GM23338 (cell line): Measurements from ENCODE around the gene CMIP. TPM values are rescaled to one million over a fixed set of nuclear protein-coding genes. Genes with fewer than 3 reads are reported as not detected.

ENCODE experiments used
- ATAC-seq: fragments of 200-7000 bp; cut with Tn5 transposase; 3 replicates; pipeline ENCODE4 v1.9.1; 2020
- DNase-seq: peaks from one replicate; pipeline ENCODE4 v3.0.0-alpha.2; 2015; ENCODE audit warnings: low spot score
- H2AFZ ChIP-seq: fragments of 200-600 bp; sonication (generic); 2 replicates; pipeline ENCODE4 v1.8.0; 2016; ENCODE audit warnings: antibody characterized with exemption, mild to moderate bottlenecking, moderate library complexity
- H3F3A ChIP-seq: fragments of 200-600 bp; sonication (generic); replicated peaks from 2 replicates; pipeline ENCODE4 v1.8.0; 2017; ENCODE audit warnings: antibody characterized with exemption, mixed run types, low read depth
- H3K27ac ChIP-seq: fragments of 200-600 bp; sonication (generic); 2 replicates; pipeline ENCODE4 v1.6.1; 2016; ENCODE audit warnings: low read depth
- H3K27me3 ChIP-seq: fragments of 200-600 bp; sonication (generic); 2 replicates; pipeline ENCODE4 v1.8.0; 2016; ENCODE audit warnings: mild to moderate bottlenecking, mixed run types, moderate library complexity; ENCODE audit not compliant: insufficient read depth
- H3K36me3 ChIP-seq: fragments of 200-600 bp; sonication (generic); 2 replicates; pipeline ENCODE4 v1.8.0; 2016; ENCODE audit warnings: mild to moderate bottlenecking; ENCODE audit not compliant: insufficient read depth
- H3K4me1 ChIP-seq: fragments of 200-600 bp; sonication (generic); 2 replicates; pipeline ENCODE4 v1.8.0; 2016; ENCODE audit warnings: mild to moderate bottlenecking, moderate library complexity; ENCODE audit not compliant: insufficient read depth
- H3K4me2 ChIP-seq: fragments of 200-600 bp; sonication (generic); 2 replicates; pipeline ENCODE4 v1.7.1; 2017; ENCODE audit warnings: mixed run types
- H3K4me3 ChIP-seq: fragments of 200-600 bp; sonication (generic); 2 replicates; pipeline ENCODE4 v1.6.1; 2016; ENCODE audit warnings: mixed run types
- H3K79me2 ChIP-seq: fragments of 200-600 bp; sonication (generic); replicated peaks from 2 replicates; pipeline ENCODE4 v1.8.0; 2017; ENCODE audit warnings: mild to moderate bottlenecking; ENCODE audit not compliant: insufficient read depth
- H3K9me2 ChIP-seq: fragments of 200-600 bp; sonication (generic); 2 replicates; pipeline ENCODE4 v1.8.0; 2017; ENCODE audit not compliant: insufficient read depth
- H4K20me1 ChIP-seq: fragments of 200-600 bp; sonication (generic); replicated peaks from 2 replicates; pipeline ENCODE4 v1.8.0; 2017; ENCODE audit warnings: mild to moderate bottlenecking; ENCODE audit not compliant: insufficient read depth
- H3K27ac Mint-ChIP-seq: 2 replicates; pipeline ENCODE4 v1.8.0; 2020; ENCODE audit warnings: inconsistent platforms, mild to moderate bottlenecking, moderate library complexity, mixed read lengths
- H3K27me3 Mint-ChIP-seq: 3 replicates; pipeline ENCODE4 v1.8.0; 2022; ENCODE audit warnings: low read depth, mild to moderate bottlenecking, moderate library complexity, mixed read lengths, inconsistent platforms; ENCODE audit not compliant: insufficient read depth, poor library complexity
- H3K36me3 Mint-ChIP-seq: 3 replicates; pipeline ENCODE4 v1.8.0; 2021; ENCODE audit warnings: low read depth, mild to moderate bottlenecking, inconsistent platforms, moderate library complexity, mixed read lengths
- H3K4me1 Mint-ChIP-seq: 3 replicates; pipeline ENCODE4 v1.8.0; 2020; ENCODE audit warnings: mild to moderate bottlenecking, inconsistent platforms, mixed read lengths
- H3K4me3 Mint-ChIP-seq: 3 replicates; pipeline ENCODE4 v1.8.0; 2021; ENCODE audit warnings: moderate library complexity, mild to moderate bottlenecking, inconsistent platforms, mixed read lengths
- H3K9me3 Mint-ChIP-seq: 3 replicates; pipeline ENCODE4 v1.8.0; 2020; ENCODE audit warnings: moderate library complexity, mild to moderate bottlenecking, inconsistent platforms, mixed read lengths
- CREB1 ChIP-seq: fragments of 250-450 bp; sonication (Bioruptor Pico); IDR thresholded peaks from 2 replicates; pipeline ENCODE4 v1.5.0; 2020; ENCODE audit warnings: low read depth, mild to moderate bottlenecking, moderate library complexity
- EZH2 ChIP-seq: fragments of 200-600 bp; sonication (generic); IDR thresholded peaks from one replicate; pipeline ENCODE4 v1.8.0; 2017; ENCODE audit warnings: antibody characterized with exemption, mild to moderate bottlenecking, low read depth; ENCODE audit not compliant: unreplicated experiment
- EZH2phosphoT487 ChIP-seq: fragments of 200-600 bp; sonication (generic); IDR thresholded peaks from one replicate; pipeline ENCODE4 v1.8.1; 2018; ENCODE audit warnings: antibody characterized with exemption; ENCODE audit not compliant: unreplicated experiment
- JUNB ChIP-seq: IDR thresholded peaks from one replicate; pipeline ENCODE4 v1.6.1; 2016; ENCODE audit warnings: antibody characterized with exemption; ENCODE audit not compliant: unreplicated experiment
- NANOG ChIP-seq: IDR thresholded peaks from 2 replicates; pipeline ENCODE4 v1.6.1; 2016; ENCODE audit warnings: antibody characterized with exemption, borderline replicate concordance
- ZNF331 ChIP-seq: fragments of 250-450 bp; sonication (Bioruptor Pico); IDR thresholded peaks from 2 replicates; pipeline ENCODE4 v1.5.0; 2020; ENCODE audit warnings: low read depth, mild to moderate bottlenecking, moderate library complexity
- polyA plus RNA-seq: library from polyadenylated mRNA; unstranded; fragments of >200 nt; fragmentation: Nextera tagmentation; extraction: Ambion mirVana; gene quantifications from 2 replicates; pipeline ENCODE4 v1.2.1, GENCODE V29; 2016
- total RNA-seq: library from RNA; depleted of rRNA; stranded (reverse); fragments of >200 nt; shearing (Covaris generic); gene quantifications from 2 replicates; pipeline ENCODE4 v1.2.3, GENCODE V29; 2014
- TF ChIP-seq, protein P1 (sequence below): IDR thresholded peaks from one replicate; pipeline ENCODE4 v1.6.1; 2018; ENCODE audit warnings: antibody characterized with exemption; ENCODE audit not compliant: unreplicated experiment
- TF ChIP-seq, protein P2 (sequence below), 2 experiments: fragments of 200-600 bp in 1 of 2; sonication (generic) in 1 of 2; conservative IDR thresholded peaks; 2 replicates each; pipeline versions ENCODE4 v1.5.1 to v1.6.1; 2016 to 2017; ENCODE audit warnings: antibody characterized with exemption in 2 of 2, low read depth in 2 of 2, mild to moderate bottlenecking in 2 of 2, moderate library complexity in 1 of 2
- TF ChIP-seq, protein P3 (sequence below): IDR thresholded peaks from 2 replicates; pipeline ENCODE4 v1.6.1; 2016; ENCODE audit warnings: antibody characterized with exemption
- TF ChIP-seq, protein P4 (sequence below): fragments of 250-450 bp; sonication (Bioruptor Pico); IDR thresholded peaks from 2 replicates; pipeline ENCODE4 v1.5.0; 2020; ENCODE audit warnings: mild to moderate bottlenecking, moderate library complexity

The CMIP gene
- total and polyA plus RNA-seq, 2 experiments from 2014 or later = 9.5 to 62.3 TPM

DNA sequence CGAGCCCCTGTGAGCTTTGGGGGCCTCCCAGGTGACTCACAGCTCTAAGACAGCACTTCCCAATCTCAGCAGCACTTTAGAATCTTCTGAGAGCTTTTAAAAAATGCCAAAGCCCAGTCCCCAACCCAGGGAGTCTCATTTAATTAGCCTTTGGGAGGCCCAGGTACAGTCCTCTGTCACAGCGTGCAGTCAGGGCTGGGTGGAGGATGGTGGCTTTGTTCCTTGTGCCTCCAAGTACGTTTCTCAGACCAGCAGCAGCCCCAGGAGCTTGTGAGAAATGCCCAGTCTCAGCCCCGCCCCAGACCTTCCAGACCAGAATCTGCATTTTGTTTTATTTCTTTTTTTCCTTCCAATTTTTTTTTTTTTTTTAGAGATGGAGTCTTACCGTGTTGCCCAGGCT, 27.4 kb upstream of the CMIP start:
- Histone ChIP-seq H3K27me3 (no peaks in the 10 kb centered on the region), H3K79me2 (no peaks in the 10 kb centered on the region), H2AFZ (peak overlapping the region; percentile 72), H3K4me3 (no peak overlapping the region), H3K36me3 (no peaks in the 10 kb centered on the region), H3K4me1 (peaks cover 18% of the 10 kb centered on the region), H3F3A (no peaks in the 10 kb centered on the region), H3K9me2 (no peaks in the 10 kb centered on the region), H3K27ac (no peak overlapping the region), H3K4me2 (no peak overlapping the region), H4K20me1 (no peaks in the 10 kb centered on the region)
- Mint-ChIP-seq H3K36me3 (no peaks in the 10 kb centered on the region), H3K27ac (no peak overlapping the region), H3K4me3 (no peak overlapping the region), H3K4me1 (peaks cover 23% of the 10 kb centered on the region), H3K9me3 (peaks cover 8% of the 10 kb centered on the region), H3K27me3 (peaks cover 7% of the 10 kb centered on the region)
- DNase-seq (no peak), ATAC-seq (no peak)
- TF ChIP-seq CREB1 (CRISPR knock-in tag) (no peak), EZH2phosphoT487 (no peak)

DNA sequence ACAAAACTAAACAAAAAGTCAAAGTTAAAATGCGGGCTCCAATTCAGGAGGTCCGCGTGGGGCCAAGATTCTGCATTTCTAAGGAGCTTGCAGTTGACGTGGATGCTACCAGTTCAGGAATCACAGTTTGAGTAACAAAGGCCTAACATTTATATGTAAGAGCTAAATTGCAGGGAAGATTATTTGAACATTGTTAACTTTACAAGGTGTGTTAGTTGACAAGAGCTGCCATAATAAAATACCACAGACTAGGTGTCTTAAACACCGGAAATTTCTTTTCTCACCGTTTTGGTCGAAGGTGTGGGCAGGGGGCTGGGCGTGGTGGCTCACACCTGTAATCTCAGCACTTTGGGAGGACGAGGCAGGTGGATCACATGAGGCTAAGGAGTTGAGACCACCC, 24.8 kb upstream of the CMIP start:
- DNase-seq (no peak), ATAC-seq (no peak)
- no peak overlapping the region for H3K4me3 ChIP-seq
- H3K27me3 ChIP-seq = no peaks in the 10 kb centered on the region
- H3K4me1 ChIP-seq = peaks cover 12% of the 10 kb centered on the region; the same call in 1 of the 2 replicates
- H3K27ac ChIP-seq = no peak overlapping the region
- H3K36me3 ChIP-seq = no peaks in the 10 kb centered on the region
- Mint-ChIP-seq H3K27ac (no peak overlapping the region), H3K4me3 (no peak overlapping the region), H3K4me1 (peaks cover 13% of the 10 kb centered on the region), H3K27me3 (peaks cover 9% of the 10 kb centered on the region), H3K9me3 (peaks cover 8% of the 10 kb centered on the region), H3K36me3 (no peaks in the 10 kb centered on the region)
- no peaks in the 10 kb centered on the region for H3F3A ChIP-seq
- no peaks in the 10 kb centered on the region for H3K79me2 ChIP-seq
- H2AFZ ChIP-seq = no peak overlapping the region
- H3K9me2 ChIP-seq = no peaks in the 10 kb centered on the region
- no peak overlapping the region for H3K4me2 ChIP-seq
- no peaks in the 10 kb centered on the region for H4K20me1 ChIP-seq
- TF ChIP-seq, protein P1, sequence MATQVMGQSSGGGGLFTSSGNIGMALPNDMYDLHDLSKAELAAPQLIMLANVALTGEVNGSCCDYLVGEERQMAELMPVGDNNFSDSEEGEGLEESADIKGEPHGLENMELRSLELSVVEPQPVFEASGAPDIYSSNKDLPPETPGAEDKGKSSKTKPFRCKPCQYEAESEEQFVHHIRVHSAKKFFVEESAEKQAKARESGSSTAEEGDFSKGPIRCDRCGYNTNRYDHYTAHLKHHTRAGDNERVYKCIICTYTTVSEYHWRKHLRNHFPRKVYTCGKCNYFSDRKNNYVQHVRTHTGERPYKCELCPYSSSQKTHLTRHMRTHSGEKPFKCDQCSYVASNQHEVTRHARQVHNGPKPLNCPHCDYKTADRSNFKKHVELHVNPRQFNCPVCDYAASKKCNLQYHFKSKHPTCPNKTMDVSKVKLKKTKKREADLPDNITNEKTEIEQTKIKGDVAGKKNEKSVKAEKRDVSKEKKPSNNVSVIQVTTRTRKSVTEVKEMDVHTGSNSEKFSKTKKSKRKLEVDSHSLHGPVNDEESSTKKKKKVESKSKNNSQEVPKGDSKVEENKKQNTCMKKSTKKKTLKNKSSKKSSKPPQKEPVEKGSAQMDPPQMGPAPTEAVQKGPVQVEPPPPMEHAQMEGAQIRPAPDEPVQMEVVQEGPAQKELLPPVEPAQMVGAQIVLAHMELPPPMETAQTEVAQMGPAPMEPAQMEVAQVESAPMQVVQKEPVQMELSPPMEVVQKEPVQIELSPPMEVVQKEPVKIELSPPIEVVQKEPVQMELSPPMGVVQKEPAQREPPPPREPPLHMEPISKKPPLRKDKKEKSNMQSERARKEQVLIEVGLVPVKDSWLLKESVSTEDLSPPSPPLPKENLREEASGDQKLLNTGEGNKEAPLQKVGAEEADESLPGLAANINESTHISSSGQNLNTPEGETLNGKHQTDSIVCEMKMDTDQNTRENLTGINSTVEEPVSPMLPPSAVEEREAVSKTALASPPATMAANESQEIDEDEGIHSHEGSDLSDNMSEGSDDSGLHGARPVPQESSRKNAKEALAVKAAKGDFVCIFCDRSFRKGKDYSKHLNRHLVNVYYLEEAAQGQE = no peak
- TF ChIP-seq NANOG = no peak
- no peak for TF ChIP-seq JUNB
- TF ChIP-seq, protein P2, sequence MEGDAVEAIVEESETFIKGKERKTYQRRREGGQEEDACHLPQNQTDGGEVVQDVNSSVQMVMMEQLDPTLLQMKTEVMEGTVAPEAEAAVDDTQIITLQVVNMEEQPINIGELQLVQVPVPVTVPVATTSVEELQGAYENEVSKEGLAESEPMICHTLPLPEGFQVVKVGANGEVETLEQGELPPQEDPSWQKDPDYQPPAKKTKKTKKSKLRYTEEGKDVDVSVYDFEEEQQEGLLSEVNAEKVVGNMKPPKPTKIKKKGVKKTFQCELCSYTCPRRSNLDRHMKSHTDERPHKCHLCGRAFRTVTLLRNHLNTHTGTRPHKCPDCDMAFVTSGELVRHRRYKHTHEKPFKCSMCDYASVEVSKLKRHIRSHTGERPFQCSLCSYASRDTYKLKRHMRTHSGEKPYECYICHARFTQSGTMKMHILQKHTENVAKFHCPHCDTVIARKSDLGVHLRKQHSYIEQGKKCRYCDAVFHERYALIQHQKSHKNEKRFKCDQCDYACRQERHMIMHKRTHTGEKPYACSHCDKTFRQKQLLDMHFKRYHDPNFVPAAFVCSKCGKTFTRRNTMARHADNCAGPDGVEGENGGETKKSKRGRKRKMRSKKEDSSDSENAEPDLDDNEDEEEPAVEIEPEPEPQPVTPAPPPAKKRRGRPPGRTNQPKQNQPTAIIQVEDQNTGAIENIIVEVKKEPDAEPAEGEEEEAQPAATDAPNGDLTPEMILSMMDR (conservative IDR thresholded peaks at IDR 0.05; ENCODE audit: low read depth in 2 of 2) = no peak
- no peak for TF ChIP-seq ZNF331
- TF ChIP-seq, protein P3, sequence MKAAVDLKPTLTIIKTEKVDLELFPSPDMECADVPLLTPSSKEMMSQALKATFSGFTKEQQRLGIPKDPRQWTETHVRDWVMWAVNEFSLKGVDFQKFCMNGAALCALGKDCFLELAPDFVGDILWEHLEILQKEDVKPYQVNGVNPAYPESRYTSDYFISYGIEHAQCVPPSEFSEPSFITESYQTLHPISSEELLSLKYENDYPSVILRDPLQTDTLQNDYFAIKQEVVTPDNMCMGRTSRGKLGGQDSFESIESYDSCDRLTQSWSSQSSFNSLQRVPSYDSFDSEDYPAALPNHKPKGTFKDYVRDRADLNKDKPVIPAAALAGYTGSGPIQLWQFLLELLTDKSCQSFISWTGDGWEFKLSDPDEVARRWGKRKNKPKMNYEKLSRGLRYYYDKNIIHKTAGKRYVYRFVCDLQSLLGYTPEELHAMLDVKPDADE = no peak
- TF ChIP-seq, protein P4, sequence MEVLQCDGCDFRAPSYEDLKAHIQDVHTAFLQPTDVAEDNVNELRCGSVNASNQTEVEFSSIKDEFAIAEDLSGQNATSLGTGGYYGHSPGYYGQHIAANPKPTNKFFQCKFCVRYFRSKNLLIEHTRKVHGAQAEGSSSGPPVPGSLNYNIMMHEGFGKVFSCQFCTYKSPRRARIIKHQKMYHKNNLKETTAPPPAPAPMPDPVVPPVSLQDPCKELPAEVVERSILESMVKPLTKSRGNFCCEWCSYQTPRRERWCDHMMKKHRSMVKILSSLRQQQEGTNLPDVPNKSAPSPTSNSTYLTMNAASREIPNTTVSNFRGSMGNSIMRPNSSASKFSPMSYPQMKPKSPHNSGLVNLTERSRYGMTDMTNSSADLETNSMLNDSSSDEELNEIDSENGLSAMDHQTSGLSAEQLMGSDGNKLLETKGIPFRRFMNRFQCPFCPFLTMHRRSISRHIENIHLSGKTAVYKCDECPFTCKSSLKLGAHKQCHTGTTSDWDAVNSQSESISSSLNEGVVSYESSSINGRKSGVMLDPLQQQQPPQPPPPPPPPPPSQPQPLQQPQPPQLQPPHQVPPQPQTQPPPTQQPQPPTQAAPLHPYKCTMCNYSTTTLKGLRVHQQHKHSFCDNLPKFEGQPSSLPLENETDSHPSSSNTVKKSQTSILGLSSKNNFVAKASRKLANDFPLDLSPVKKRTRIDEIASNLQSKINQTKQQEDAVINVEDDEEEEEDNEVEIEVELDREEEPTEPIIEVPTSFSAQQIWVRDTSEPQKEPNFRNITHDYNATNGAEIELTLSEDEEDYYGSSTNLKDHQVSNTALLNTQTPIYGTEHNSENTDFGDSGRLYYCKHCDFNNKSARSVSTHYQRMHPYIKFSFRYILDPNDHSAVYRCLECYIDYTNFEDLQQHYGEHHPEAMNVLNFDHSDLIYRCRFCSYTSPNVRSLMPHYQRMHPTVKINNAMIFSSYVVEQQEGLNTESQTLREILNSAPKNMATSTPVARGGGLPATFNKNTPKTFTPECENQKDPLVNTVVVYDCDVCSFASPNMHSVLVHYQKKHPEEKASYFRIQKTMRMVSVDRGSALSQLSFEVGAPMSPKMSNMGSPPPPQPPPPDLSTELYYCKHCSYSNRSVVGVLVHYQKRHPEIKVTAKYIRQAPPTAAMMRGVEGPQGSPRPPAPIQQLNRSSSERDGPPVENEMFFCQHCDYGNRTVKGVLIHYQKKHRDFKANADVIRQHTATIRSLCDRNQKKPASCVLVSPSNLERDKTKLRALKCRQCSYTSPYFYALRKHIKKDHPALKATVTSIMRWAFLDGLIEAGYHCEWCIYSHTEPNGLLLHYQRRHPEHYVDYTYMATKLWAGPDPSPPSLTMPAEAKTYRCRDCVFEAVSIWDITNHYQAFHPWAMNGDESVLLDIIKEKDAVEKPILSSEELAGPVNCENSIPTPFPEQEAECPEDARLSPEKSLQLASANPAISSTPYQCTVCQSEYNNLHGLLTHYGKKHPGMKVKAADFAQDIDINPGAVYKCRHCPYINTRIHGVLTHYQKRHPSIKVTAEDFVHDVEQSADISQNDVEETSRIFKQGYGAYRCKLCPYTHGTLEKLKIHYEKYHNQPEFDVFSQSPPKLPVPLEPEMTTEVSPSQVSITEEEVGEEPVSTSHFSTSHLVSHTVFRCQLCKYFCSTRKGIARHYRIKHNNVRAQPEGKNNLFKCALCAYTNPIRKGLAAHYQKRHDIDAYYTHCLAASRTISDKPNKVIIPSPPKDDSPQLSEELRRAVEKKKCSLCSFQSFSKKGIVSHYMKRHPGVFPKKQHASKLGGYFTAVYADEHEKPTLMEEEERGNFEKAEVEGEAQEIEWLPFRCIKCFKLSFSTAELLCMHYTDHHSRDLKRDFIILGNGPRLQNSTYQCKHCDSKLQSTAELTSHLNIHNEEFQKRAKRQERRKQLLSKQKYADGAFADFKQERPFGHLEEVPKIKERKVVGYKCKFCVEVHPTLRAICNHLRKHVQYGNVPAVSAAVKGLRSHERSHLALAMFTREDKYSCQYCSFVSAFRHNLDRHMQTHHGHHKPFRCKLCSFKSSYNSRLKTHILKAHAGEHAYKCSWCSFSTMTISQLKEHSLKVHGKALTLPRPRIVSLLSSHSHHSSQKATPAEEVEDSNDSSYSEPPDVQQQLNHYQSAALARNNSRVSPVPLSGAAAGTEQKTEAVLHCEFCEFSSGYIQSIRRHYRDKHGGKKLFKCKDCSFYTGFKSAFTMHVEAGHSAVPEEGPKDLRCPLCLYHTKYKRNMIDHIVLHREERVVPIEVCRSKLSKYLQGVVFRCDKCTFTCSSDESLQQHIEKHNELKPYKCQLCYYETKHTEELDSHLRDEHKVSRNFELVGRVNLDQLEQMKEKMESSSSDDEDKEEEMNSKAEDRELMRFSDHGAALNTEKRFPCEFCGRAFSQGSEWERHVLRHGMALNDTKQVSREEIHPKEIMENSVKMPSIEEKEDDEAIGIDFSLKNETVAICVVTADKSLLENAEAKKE = no peak
- no peak for TF ChIP-seq EZH2
- TF ChIP-seq EZH2phosphoT487 = no peak
